Endothelial cell of umbilical vein (primary cell): ENCODE results near the gene ZNF74. TPM values are rescaled to one million over a fixed set of nuclear protein-coding genes. Genes with fewer than 3 reads are reported as not detected.

Experiments used
- BruUV-seq: library from RNA; stranded (reverse); fragments of 400-500 nt; replicated peaks from 2 replicates; lab custom pipeline; 2021; lab: Mats Ljungman, UMichigan
- CTCF ChIA-PET: fragments of 300-600, 350-600 bp; sonication (Branson Sonifier 250); formaldehyde crosslinking; loops from one replicate; lab custom pipeline; 2021; ENCODE audit warnings: antibody characterized with exemption, inconsistent platforms; lab: Charles Lee
- POLR2A ChIA-PET: fragments of 300-600, 350-600 bp; sonication (Branson Sonifier 250); formaldehyde crosslinking; loops from one replicate; lab custom pipeline; 2021; ENCODE audit warnings: antibody characterized with exemption, inconsistent platforms; lab: Charles Lee
- DNase-seq: peaks from one replicate; pipeline ENCODE4 v3.0.0-alpha.2; 2011; ENCODE audit warnings: low read depth, low spot score
- FAIRE-seq: peaks from 2 replicates; lab custom pipeline; 2011; peaks lifted over from hg19 to GRCh38; lab: Jason Lieb, UNC
- H2AFZ ChIP-seq: 2 replicates; pipeline ENCODE4 v1.6.0; 2012; ENCODE audit warnings: low read depth, low read length, control low read depth, inconsistent platforms
- H3K27ac ChIP-seq: 2 replicates; pipeline ENCODE4 v1.5.1; 2011; ENCODE audit warnings: low read depth, mild to moderate bottlenecking, control low read depth, low read length, moderate library complexity; ENCODE audit not compliant: insufficient read depth
- H3K27me3 ChIP-seq, 2 experiments: 2 replicates each; pipeline versions ENCODE4 v1.6.0 to v1.6.1; 2011; ENCODE audit warnings: low read length in 2 of 2, mixed read lengths in 1 of 2; ENCODE audit not compliant: control insufficient read depth in 2 of 2, insufficient read depth in 2 of 2
- H3K36me3 ChIP-seq, 2 experiments: 2 replicates in 1 of 2; 3 replicates in 1 of 2; pipeline ENCODE4 v1.5.1; 2011; ENCODE audit warnings: low read length in 2 of 2, mild to moderate bottlenecking in 1 of 2, moderate library complexity in 1 of 2; ENCODE audit not compliant: control insufficient read depth in 2 of 2, insufficient read depth in 2 of 2; ENCODE audit errors: extremely low read depth in 1 of 2
- H3K4me1 ChIP-seq: 3 replicates; pipeline ENCODE4 v1.5.1; 2011; ENCODE audit warnings: mild to moderate bottlenecking, low read length; ENCODE audit not compliant: control insufficient read depth, insufficient read depth; ENCODE audit errors: extremely low read depth
- H3K4me2 ChIP-seq: 2 replicates; pipeline ENCODE4 v1.6.1; 2011; ENCODE audit warnings: low read length, control low read depth, mixed read lengths; ENCODE audit not compliant: insufficient read depth
- H3K4me3 ChIP-seq, 3 experiments: fragments of 200-600 bp in 1 of 3; sonication (generic), shearing (Covaris generic) in 1 of 3; replicated peaks in 1 of 3; 2 replicates each; pipeline ENCODE4 v1.5.1; 2011 to 2016; ENCODE audit warnings: control low read depth in 3 of 3, low read length in 3 of 3, mild to moderate bottlenecking in 2 of 3, inconsistent platforms in 1 of 3, low read depth in 1 of 3, moderate library complexity in 1 of 3; ENCODE audit not compliant: insufficient read depth in 1 of 3
- H3K79me2 ChIP-seq: 2 replicates; pipeline ENCODE4 v1.6.0; 2012; ENCODE audit warnings: low read length, inconsistent platforms; ENCODE audit not compliant: control insufficient read depth, insufficient read depth
- H3K9ac ChIP-seq: replicated peaks from 2 replicates; pipeline ENCODE3; 2011; ENCODE audit warnings: low read length, control low read depth; ENCODE audit not compliant: insufficient read depth; ENCODE audit errors: extremely low read depth
- H3K9me1 ChIP-seq: replicated peaks from 3 replicates; pipeline ENCODE4 v1.6.0; 2011; ENCODE audit warnings: mild to moderate bottlenecking, low read length; ENCODE audit not compliant: control insufficient read depth, insufficient read depth; ENCODE audit errors: extremely low read depth
- H3K9me3 ChIP-seq: replicated peaks from 2 replicates; pipeline ENCODE4 v1.5.1; 2012; ENCODE audit warnings: low read length, inconsistent platforms; ENCODE audit not compliant: control insufficient read depth, insufficient read depth
- H4K20me1 ChIP-seq: replicated peaks from 2 replicates; pipeline ENCODE3; 2011; ENCODE audit warnings: mild to moderate bottlenecking, low read length; ENCODE audit not compliant: control insufficient read depth, insufficient read depth; ENCODE audit errors: extremely low read depth
- EZH2 ChIP-seq: IDR thresholded peaks from 2 replicates; pipeline ENCODE4 v1.6.1; 2012; ENCODE audit warnings: borderline replicate concordance, low read depth, mild to moderate bottlenecking, moderate library complexity, low read length, inconsistent platforms; ENCODE audit not compliant: severe bottlenecking
- JUN ChIP-seq: IDR thresholded peaks from 2 replicates; pipeline ENCODE4 v1.6.1; 2011; ENCODE audit warnings: borderline replicate concordance, low read depth; ENCODE audit not compliant: insufficient read length, insufficient read depth
- MAX ChIP-seq: IDR thresholded peaks from 2 replicates; pipeline ENCODE4 v1.6.1; 2011; ENCODE audit not compliant: insufficient read depth, insufficient read length
- MYC ChIP-seq: IDR thresholded peaks from one replicate; pipeline ENCODE4 v1.6.1; 2011; ENCODE audit warnings: mild to moderate bottlenecking, low read depth, low read length
- POLR2A ChIP-seq: IDR thresholded peaks from 2 replicates; pipeline ENCODE4 v1.6.1; 2012; ENCODE audit warnings: low read depth, mild to moderate bottlenecking, control low read depth, low read length
- dilution Hi-C: fragments of 300-500 bp; cut with MboI; formaldehyde crosslinking; loops from one replicate; pipeline ENCODE4 v1.15.0; 2019; ENCODE audit warnings: low sequenced_read_pairs; ENCODE audit not compliant: extremely low pct_ligation_motif_present
- intact Hi-C: fragments of 100-400 bp; cut with micrococcal nuclease; formaldehyde crosslinking; loops from one replicate; pipeline ENCODE4 v1.10.0; 2022
- polyA plus RNA-seq, 4 experiments: library from polyadenylated mRNA; depleted of rRNA in 3 of 4; stranded (reverse) in 3 of 4; unstranded in 1 of 4; fragments of >200 nt; gene quantifications; 2 replicates each; pipeline versions ENCODE4 v1.2.1 to v1.2.3, GENCODE V29; 2011 to 2012; ENCODE audit warnings: missing spikeins in 1 of 4
- total RNA-seq: library from RNA; stranded (reverse); gene quantifications from 2 replicates; pipeline ENCODE4 v1.2.3, GENCODE V29; 2021

Gene ZNF74
- total and polyA plus RNA-seq, 2 donors (not counting 3 experiments of a cell fraction or from before 2014, with no cell fraction given): 8.6 to 13.4 TPM

- no peak overlapping the region for H2AFZ ChIP-seq
- H3K4me1 ChIP-seq: no peaks in the 10 kb centered on the region
- intact Hi-C loops (no loop called here), dilution Hi-C loops (no loop called here)
- H3K9me1 ChIP-seq: no peaks in the 10 kb centered on the region
- TF ChIP-seq EZH2 (no peak), MYC (no peak), MAX (no peak), POLR2A (no peak)
- H3K36me3 ChIP-seq: no peaks in the 10 kb centered on the region
- no peak for DNase-seq
- no peaks in the 10 kb centered on the region for H3K79me2 ChIP-seq
- no peak overlapping the region for H3K9ac ChIP-seq
- CTCF ChIA-PET: no interaction called here
- peaks cover 9 to 39% of the 10 kb centered on the region in 2 experiments for H3K27me3 ChIP-seq
- H3K27ac ChIP-seq: no peak overlapping the region
- H4K20me1 ChIP-seq: no peaks in the 10 kb centered on the region
- H3K9me3 ChIP-seq: no peaks in the 10 kb centered on the region
- no peak overlapping the region for H3K4me2 ChIP-seq
- POLR2A ChIA-PET: no interaction called here
- no TSS peak for BruUV-seq
- no peak overlapping the region for H3K4me3 ChIP-seq
- no peak for FAIRE-seq
Measured at GRCh38 chr22:20383538-20383937, 10.4 kb upstream of the ZNF74 start.

GRCh38 chr22:20384171-20384570, 9.8 kb upstream of the ZNF74 start:
- no peaks in the 10 kb centered on the region for H4K20me1 ChIP-seq
- CTCF ChIA-PET: no interaction called here
- POLR2A ChIA-PET: no interaction called here
- H3K9me3 ChIP-seq: no peaks in the 10 kb centered on the region
- intact Hi-C loops (no loop called here), dilution Hi-C loops (no loop called here)
- H3K36me3 ChIP-seq: no peaks in the 10 kb centered on the region
- no peak for FAIRE-seq
- H2AFZ ChIP-seq: no peak overlapping the region
- no peak overlapping the region for H3K27ac ChIP-seq
- no peak overlapping the region for H3K4me2 ChIP-seq
- H3K9ac ChIP-seq: no peak overlapping the region
- H3K79me2 ChIP-seq: no peaks in the 10 kb centered on the region
- no TSS peak for BruUV-seq
- no peaks in the 10 kb centered on the region for H3K4me1 ChIP-seq
- peaks cover 9 to 37% of the 10 kb centered on the region in 2 experiments for H3K27me3 ChIP-seq
- H3K9me1 ChIP-seq: no peaks in the 10 kb centered on the region
- TF ChIP-seq POLR2A (no peak), JUN (no peak)
- no peak overlapping the region for H3K4me3 ChIP-seq
- DNase-seq: no peak
